NCI-H1694 (cell line): Measurements from ENCODE around the gene ASB1.

Experiments
- DNase-seq: peaks from one replicate; lab custom pipeline; 2025; lab: John Stamatoyannopoulos, UW

Gene ASB1

GRCh38 chr2:238426568-238427434 is at the start of gene ASB1:
Gene ASB1, plus strand, starts transcription at chr2:238426927. Its CDS starts 144 bp downstream, at chr2:238427071.
- peak; percentile 48 for DNase-seq

DNA sequence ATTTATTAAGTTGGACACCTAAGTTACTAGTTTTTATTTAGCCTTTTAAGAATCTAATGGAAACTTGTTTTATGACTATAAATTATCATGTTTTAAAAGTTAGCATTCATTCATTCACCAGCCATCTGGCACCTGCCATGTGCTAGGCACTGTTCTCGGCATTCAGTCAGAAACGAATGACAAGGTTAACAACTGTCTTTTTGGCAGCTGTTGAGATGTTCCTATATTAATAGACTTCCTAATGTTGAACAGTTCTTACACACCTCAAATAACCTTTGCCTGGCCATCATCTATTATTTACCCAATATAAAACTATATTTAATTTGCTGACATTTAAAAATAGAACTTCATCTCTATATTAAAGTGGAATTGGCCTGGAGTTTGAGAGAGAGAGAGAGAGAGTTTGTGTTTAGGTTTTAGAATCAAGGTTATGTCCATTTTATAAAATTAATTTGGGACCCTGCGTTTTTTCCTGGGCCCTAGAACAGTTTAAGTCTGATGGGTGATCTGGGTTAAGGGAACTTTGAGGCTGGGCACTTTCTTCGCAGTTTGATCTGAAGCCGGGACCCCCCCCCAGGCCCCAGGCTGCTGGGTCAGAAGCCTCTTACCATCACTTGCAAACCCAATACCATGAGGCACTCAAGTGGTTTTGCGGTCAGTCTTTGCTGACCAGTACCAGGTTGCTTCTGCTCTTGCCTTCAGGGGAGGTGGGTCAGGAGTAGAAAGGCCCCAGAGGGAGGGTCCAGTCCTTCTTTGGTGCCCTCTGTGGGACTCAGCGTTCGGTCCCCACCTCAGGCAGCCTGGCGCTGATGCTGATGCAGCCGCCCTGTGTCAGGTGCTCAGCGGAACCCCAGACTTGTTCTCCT is 48.3 kb upstream of the ASB1 start:
- peak; percentile 96 for DNase-seq

GRCh38 chr2:238379096-238379810 is 47.5 kb upstream of the ASB1 start:
- no peak for DNase-seq

- no peak for DNase-seq
These were observed 46.4 kb upstream of the ASB1 start for GRCh38 chr2:238380336-238380735.

GRCh38 chr2:238380785-238381184 is 45.9 kb upstream of the ASB1 start:
- DNase-seq, result no peak

- DNase-seq, result no peak
These were observed 45.2 kb upstream of the ASB1 start for GRCh38 chr2:238381341-238382115.

- no peak for DNase-seq
These were observed 44.3 kb upstream of the ASB1 start for GRCh38 chr2:238382381-238382781.

DNA sequence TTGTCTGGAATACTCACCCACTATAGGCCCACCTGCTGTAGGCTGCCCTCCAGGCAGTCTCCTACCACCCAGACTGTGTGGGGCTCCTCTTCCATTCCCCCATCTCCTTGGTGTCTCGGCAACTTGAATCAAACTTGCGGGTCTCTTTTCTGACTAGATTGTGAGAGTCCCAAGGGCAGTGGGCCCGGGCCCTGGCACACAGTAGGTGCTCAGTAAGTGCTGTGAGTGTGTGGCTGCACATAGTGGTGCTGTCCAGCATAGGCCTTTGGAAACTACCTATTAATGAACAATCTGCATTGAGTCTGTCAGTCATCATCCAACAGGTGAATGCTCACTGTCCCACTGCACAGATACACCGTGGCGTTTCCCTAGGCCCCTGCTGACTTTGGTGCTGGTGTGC is 43.6 kb upstream of the ASB1 start:
- DNase-seq, result no peak

DNA sequence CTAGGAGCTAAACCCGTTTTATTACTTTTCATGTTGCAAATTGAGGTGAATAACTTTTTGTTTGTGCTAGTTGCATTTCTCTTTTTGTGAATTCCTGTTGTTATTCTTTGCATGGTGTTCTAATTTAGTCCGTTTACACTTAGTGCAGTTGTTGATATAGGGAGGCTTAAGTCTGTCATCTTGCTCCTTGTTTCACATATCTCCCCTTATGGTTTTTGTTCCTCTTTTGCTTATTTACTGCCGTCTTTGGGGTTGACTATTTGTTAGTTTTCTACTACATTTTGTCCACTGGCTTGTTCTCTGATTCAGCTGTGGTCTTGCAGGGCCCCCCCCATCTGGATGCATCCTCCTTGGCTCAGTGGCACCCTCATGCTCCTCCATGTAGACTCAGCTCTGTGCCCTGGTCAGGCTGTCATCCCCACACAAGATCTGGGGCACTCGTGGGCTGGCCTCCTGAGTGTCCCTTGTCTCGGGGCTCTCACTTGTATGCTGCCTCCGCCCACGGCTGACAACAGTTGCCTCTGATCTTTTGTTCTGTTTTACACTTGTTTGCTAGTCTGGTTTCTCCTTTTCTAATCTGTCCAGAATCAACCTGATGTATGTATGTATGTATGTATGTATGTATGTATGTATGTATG is 42.9 kb upstream of the ASB1 start:
- DNase-seq, result no peak

DNA sequence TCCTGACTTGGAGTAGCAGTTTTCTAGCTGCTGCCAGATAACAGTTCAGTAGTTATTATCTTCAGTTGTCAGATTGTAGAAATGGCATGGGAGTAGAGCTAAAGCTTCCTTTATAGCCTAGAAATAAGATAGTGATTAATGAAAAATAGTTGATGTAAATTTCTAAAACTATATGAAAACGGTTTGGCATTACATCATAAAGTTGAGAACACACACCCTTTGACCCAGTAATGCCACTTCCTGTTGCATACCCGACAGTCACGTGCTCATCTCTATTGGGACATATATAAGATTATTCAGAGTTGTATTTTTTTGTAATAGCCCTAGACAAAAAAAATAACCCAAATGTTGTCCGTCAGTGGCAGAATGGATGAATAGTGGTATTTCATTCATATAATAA is 39.4 kb upstream of the ASB1 start:
- no peak for DNase-seq

- DNase-seq, result no peak
These were observed 37.9 kb upstream of the ASB1 start for GRCh38 chr2:238388794-238389193.

- DNase-seq, result no peak
These were observed 36.6 kb upstream of the ASB1 start for GRCh38 chr2:238389988-238390589.

DNA sequence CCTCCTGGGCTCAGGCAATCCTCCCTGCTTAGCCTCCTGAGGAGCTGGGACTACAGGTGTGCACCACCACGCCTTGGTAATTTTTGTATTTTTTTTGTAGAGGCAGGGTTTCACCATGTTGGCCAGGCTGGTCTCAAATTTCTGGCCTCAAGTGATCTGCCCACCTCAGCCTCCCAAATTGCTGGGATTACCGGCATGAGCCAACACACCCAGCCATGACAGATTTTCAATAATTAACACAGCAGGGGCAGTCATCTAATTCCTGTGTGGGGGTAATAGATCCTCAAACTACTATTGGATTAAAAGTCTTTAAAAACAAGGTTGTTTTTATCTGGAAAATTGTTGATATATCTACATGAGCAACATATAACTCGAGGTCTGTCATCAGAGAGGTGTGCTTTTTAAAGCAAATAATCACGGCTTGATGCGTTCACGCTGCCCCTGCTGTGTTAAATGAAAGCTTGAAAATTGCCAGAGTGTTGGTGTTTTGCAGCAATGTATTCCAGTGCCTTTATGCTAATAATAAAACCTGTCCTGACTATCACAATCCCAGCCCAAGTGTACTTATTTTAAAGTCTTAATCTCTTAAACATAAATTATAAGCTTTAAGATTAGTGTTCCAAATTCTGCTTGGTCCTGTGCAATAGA is 35.6 kb upstream of the ASB1 start:
- DNase-seq, result no peak

DNA sequence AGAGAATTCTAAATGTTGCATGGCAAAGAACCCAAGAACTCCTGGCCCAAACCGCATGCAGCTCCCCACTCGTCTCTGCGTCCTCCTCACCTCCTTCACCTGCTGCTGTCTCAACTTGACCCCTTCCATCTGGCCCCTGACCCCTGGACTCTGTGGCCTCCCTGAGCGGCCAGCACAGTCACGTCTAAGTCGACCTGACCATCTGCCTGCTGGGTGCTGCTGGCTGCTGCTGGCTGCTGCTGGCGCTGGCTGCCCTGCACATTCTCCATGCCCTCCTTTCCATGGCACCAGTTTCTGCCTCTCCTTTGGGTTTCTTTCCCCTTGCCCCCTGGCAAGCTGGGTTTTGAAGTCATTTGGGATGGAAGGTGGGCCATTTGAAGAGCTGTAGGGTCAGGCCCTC is 30.1 kb upstream of the ASB1 start:
- no peak for DNase-seq

GRCh38 chr2:238397356-238397755 is 29.4 kb upstream of the ASB1 start:
- no peak for DNase-seq

- DNase-seq, result no peak
These were observed 28.1 kb upstream of the ASB1 start for GRCh38 chr2:238398577-238398976.

DNA sequence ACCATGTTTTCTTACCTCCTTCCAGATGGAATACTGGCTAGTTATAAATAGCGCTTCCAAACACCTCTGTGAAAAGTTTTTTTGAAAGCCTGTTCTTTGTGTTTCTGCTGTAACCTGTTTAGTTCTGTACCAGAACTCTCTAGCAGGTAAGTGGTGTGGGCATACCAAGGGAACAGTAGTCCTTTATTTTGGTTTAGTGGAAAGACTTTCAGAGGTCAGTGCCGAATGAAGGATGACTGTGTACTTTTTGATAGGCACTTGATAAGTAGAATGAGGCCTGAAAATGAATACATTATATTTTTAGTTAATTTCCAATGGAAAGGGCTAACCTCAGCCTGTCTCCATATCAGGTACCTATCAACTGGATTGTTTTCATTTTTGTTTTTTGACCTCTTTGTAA is 27.6 kb upstream of the ASB1 start:
- no peak for DNase-seq

DNA sequence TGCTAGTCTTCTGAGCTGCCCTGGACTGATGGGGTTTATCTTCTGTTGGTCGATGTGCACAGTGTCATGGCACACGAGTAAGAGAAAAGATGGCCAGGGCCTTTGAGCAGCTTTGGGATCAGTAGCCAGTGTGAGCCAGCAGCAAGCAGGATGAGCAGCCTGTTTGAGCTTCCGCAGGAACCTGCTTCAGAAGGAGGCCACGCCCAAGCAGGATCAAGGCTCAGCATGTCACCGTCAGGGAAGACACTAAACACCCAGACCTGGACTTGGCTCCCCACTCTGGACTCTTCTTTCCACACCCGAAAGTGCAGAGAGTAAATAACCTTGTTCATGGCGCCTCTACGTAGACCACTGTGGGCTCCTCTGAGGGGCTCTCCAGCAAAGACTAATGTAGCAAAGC is 25.2 kb upstream of the ASB1 start:
- no peak for DNase-seq

DNA sequence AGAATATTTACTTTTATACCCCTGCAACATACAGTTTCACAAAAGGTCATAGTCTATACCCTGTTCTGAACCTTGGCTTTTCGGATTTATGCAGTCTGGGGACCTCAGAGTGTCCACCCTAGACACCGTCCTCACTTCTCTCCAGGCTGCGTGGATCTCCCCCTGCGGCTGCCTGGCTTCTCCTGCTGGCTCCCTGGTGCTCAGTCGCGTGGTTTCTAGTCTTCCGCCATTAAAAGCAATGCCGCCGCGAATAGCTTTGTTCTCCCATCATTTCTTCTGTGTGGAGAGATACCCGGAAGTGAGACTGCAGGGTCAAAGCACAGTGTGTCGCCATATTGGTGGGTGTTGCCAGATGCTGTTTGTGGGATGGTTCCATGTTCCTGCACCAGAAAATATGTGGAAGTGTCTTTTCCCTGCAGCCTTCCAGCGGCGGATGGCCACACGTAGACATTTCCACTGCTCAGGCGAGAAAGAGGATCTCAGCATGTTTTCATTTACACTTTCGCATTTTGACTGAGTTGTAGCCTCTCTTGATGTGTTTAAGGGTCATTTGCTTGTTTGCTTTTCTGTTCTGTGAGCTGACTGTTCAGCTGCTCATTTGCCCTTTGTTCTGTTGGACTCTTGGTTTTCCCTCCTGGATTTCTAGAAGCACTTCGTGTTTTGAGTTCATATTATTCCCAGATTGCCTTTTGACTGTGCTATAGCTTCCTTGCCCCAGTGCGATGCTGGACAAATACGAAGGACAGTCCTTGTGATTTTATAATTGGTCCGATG is 22.9 kb upstream of the ASB1 start:
- DNase-seq, result no peak
